Tibial nerve (tissue), 3 donors: ENCODE results near the gene OSBPL9.

Experiments used
- POLR2A ChIP-seq, 2 donors: fragments of 450-650 bp; IDR thresholded peaks; one replicate each; pipeline ENCODE4 v1.6.1; 2017; ENCODE audit warnings: antibody characterized with exemption in 2 of 2, mild to moderate bottlenecking in 2 of 2, moderate library complexity in 2 of 2
- TF ChIP-seq, protein P1 (sequence below), 5 experiments: fragments of 200-600 bp in 3 of 5; fragments of 450-650 bp in 2 of 5; sonication (generic) in 3 of 5; IDR thresholded peaks; one replicate each; pipeline ENCODE4 v1.5.1; 2016 to 2019; ENCODE audit warnings: antibody characterized with exemption in 5 of 5, mild to moderate bottlenecking in 3 of 5, moderate library complexity in 2 of 5

DNA sequence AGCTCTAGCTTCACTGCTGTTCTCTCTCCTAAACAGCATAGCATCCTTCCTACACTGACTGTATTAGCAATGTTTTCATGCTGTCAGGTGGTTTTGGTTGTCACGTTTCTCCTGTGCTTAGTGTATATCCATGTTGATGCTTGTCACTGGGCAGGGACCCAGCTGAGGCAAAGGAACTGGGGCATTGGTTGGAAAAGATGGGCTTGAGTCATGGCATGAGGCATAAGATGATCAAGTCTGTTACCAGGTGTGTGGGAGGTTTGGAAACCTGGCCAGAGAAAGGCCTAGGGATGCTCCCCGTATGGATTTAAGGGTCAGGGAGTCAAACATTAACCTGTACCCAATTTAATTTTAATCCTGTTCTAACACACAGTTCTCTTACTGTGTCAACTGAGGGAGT lies 69.6 kb downstream of the OSBPL9 start:
- TF ChIP-seq POLR2A (IDR thresholded peaks at IDR 0.05), result no peak
- TF ChIP-seq, protein P1, sequence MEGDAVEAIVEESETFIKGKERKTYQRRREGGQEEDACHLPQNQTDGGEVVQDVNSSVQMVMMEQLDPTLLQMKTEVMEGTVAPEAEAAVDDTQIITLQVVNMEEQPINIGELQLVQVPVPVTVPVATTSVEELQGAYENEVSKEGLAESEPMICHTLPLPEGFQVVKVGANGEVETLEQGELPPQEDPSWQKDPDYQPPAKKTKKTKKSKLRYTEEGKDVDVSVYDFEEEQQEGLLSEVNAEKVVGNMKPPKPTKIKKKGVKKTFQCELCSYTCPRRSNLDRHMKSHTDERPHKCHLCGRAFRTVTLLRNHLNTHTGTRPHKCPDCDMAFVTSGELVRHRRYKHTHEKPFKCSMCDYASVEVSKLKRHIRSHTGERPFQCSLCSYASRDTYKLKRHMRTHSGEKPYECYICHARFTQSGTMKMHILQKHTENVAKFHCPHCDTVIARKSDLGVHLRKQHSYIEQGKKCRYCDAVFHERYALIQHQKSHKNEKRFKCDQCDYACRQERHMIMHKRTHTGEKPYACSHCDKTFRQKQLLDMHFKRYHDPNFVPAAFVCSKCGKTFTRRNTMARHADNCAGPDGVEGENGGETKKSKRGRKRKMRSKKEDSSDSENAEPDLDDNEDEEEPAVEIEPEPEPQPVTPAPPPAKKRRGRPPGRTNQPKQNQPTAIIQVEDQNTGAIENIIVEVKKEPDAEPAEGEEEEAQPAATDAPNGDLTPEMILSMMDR (IDR thresholded peaks at IDR 0.05), result no peak
